CD4-positive, alpha-beta memory T cell (primary cell): Measurements from ENCODE around the gene CDK8. TPM values are rescaled to one million over a fixed set of nuclear protein-coding genes. Genes with fewer than 3 reads are reported as not detected.
"Not testable (repeated sequence)": the region's sequence is repeated elsewhere in the genome, so short reads cannot be mapped to it uniquely, and the experiment has no call there.

ENCODE experiments used
- CTCF ChIA-PET: fragments of 350-600 bp; sonication (Branson Sonifier 250); formaldehyde crosslinking; loops from one replicate; lab custom pipeline; 2021; ENCODE audit warnings: inconsistent platforms; ENCODE audit not compliant: partially characterized antibody; lab: Charles Lee
- POLR2A ChIA-PET: fragments of 350-600 bp; sonication (Branson Sonifier 250); formaldehyde crosslinking; loops from one replicate; lab custom pipeline; 2021; ENCODE audit not compliant: partially characterized antibody; lab: Charles Lee
- DNase-seq, 5 donors: peaks; one replicate each; pipeline versions ENCODE4 v3.0.0 to v3.0.0-alpha.2; 2020 to 2022; ENCODE audit warnings: mixed read lengths in 1 of 5
- H3K27ac ChIP-seq: one replicate; pipeline ENCODE4 v1.7.0; 2013; ENCODE audit warnings: low read depth, low read length
- H3K27me3 ChIP-seq: 2 replicates; pipeline ENCODE4 v1.7.0; 2013; ENCODE audit warnings: mild to moderate bottlenecking, low read length, moderate library complexity; ENCODE audit not compliant: insufficient read depth
- H3K36me3 ChIP-seq: 2 replicates; pipeline ENCODE4 v1.7.0; 2013; ENCODE audit warnings: mild to moderate bottlenecking, low read length, moderate library complexity; ENCODE audit not compliant: insufficient read depth
- H3K4me1 ChIP-seq: 2 replicates; pipeline ENCODE4 v1.7.0; 2013; ENCODE audit warnings: mild to moderate bottlenecking, low read length, moderate library complexity; ENCODE audit not compliant: insufficient read depth
- H3K4me3 ChIP-seq, 2 donors: one replicate each; pipeline ENCODE4 v1.7.0; 2013; ENCODE audit warnings: low read length in 2 of 2, mild to moderate bottlenecking in 1 of 2
- H3K9me3 ChIP-seq, 2 donors: one replicate each; pipeline ENCODE4 v1.7.0; 2013; ENCODE audit warnings: low read length in 2 of 2, control low read depth in 1 of 2; ENCODE audit not compliant: control insufficient read depth in 1 of 2
- H3K27ac Mint-ChIP-seq, 7 donors: one replicate each; pipeline ENCODE4 v1.8.0; 2020 to 2021; ENCODE audit warnings: mixed read lengths in 7 of 7, mild to moderate bottlenecking in 6 of 7, inconsistent platforms in 3 of 7, moderate library complexity in 3 of 7
- H3K27me3 Mint-ChIP-seq, 2 donors: one replicate each; pipeline ENCODE4 v1.8.0; 2020 to 2021; ENCODE audit warnings: mixed read lengths in 2 of 2
- H3K36me3 Mint-ChIP-seq, 2 donors: one replicate each; pipeline ENCODE4 v1.8.0; 2020 to 2021; ENCODE audit warnings: mixed read lengths in 2 of 2, inconsistent platforms in 1 of 2, mild to moderate bottlenecking in 1 of 2
- H3K4me1 Mint-ChIP-seq, 4 donors: one replicate each; pipeline ENCODE4 v1.8.0; 2020 to 2021; ENCODE audit warnings: mixed read lengths in 4 of 4, mild to moderate bottlenecking in 1 of 4
- H3K4me3 Mint-ChIP-seq, 8 donors: one replicate each; pipeline ENCODE4 v1.8.0; 2020 to 2021; ENCODE audit warnings: mixed read lengths in 8 of 8, mild to moderate bottlenecking in 7 of 8, moderate library complexity in 6 of 8, inconsistent platforms in 3 of 8
- H3K9me3 Mint-ChIP-seq, 8 donors: one replicate each; pipeline ENCODE4 v1.8.0; 2020 to 2021; ENCODE audit warnings: mixed read lengths in 8 of 8, mild to moderate bottlenecking in 5 of 8, inconsistent platforms in 3 of 8, moderate library complexity in 1 of 8
- intact Hi-C: fragments of 100-400 bp; cut with micrococcal nuclease; formaldehyde crosslinking; loops from one replicate; pipeline ENCODE4 v1.15.1; 2023
- polyA plus RNA-seq, 2 donors: library from polyadenylated mRNA; unstranded; fragments of 300-500 nt; fragmentation: Illumina TruSeq; gene quantifications; one replicate each; pipeline ENCODE4 v1.2.3, GENCODE V29; 2021
- total RNA-seq, 2 experiments: library from RNA; stranded (reverse); gene quantifications; one replicate each; pipeline ENCODE4 v1.2.3, GENCODE V29; 2021

The CDK8 gene
- total and polyA plus RNA-seq, 4 experiments from 2014 or later: 4.7 to 11.7 (median 8.6) TPM

- H3K4me3 ChIP-seq, DNase-seq, H3K27ac ChIP-seq, H3K9me3 ChIP-seq, H3K36me3 ChIP-seq, H3K27ac Mint-ChIP-seq, H3K27me3 Mint-ChIP-seq, H3K27me3 ChIP-seq, H3K4me3 Mint-ChIP-seq, H3K4me1 ChIP-seq, H3K9me3 Mint-ChIP-seq, intact Hi-C loops, POLR2A ChIA-PET: not testable (repeated sequence)
- CTCF ChIA-PET: interaction anchor here (0.8 kb wide), 1 partner anchor 9 kb away, joined by 3 read pairs; no protein-coding TSS in a partner anchor
- Mint-ChIP-seq H3K4me1 (peaks cover 23 to 35% (median 28%) of the 10 kb centered on the region in 4 donors), H3K36me3 (peaks cover 0 to 20% of the 10 kb centered on the region in 2 donors)
Measured at GRCh38 chr13:26316095-26316494, 62.2 kb downstream of the CDK8 start.

- Histone ChIP-seq H3K27me3 (no peaks in the 10 kb centered on the region), H3K4me1 (peaks cover 9% of the 10 kb centered on the region), H3K4me3 (no peak overlapping the region), H3K27ac (no peak overlapping the region), H3K9me3 (no peaks in the 10 kb centered on the region), H3K36me3 (no peaks in the 10 kb centered on the region)
- DNase-seq: no peak
- Mint-ChIP-seq H3K9me3 (peaks cover 0 to 2% (median 0%) of the 10 kb centered on the region in 8 donors), H3K27me3 (no peaks in the 10 kb centered on the region), H3K36me3 (no peaks in the 10 kb centered on the region), H3K27ac (no peak overlapping the region), H3K4me3 (no peak overlapping the region), H3K4me1 (peaks cover 33 to 38% (median 37%) of the 10 kb centered on the region in 4 donors)
- intact Hi-C loops: no loop called here
- POLR2A ChIA-PET: no interaction called here
- CTCF ChIA-PET: no interaction called here
Measured at GRCh38 chr13:26320766-26321165, 66.8 kb downstream of the CDK8 start.

DNA sequence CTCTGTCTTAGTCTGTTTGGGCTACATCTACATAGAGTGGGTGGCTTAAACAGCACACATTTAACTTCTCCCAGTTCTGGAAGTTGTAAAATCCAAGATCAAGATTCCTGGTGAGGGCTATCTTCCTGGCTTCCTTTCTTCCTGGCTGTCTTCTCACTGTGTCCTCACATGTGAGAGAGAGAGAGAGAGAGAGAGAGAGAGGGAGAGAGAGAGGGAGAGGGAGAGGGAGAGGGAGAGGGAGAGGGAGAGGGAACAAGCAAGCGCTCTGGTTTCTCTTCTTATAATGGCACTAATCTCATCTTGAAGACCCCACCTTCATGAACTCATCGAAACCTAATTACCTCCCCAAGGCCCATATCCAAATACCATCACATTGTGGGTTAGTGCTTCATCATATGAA is 69.2 kb downstream of the CDK8 start:
- CTCF ChIA-PET: no interaction called here
- H3K4me1 Mint-ChIP-seq: peaks cover 34 to 51% (median 47%) of the 10 kb centered on the region in 4 donors

DNA sequence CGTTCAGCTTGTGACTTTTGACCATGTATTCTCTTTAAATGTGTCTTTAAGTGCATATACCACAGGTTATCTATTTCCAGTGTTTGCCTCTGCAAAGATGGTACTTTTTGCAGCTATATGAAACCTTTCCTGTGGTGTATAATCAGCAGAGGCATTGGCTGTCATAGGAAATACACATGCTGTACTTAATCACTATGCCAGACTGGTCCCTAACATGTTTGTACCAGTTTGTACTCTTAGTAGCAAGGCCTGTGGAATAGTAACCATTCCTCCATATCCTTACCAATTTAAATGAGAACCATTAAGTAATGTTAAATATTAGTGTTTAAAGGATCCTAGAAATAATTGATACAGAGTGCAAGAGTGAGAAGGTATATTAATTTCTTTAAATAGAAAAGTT is 69.8 kb downstream of the CDK8 start:
- H3K36me3 ChIP-seq: no peaks in the 10 kb centered on the region
- Mint-ChIP-seq H3K9me3 (peaks cover 0 to 2% (median under 1%) of the 10 kb centered on the region in 8 donors), H3K4me3 (no peak overlapping the region), H3K27ac (no peak overlapping the region), H3K4me1 (peaks cover 36 to 57% (median 53%) of the 10 kb centered on the region in 4 donors), H3K36me3 (peaks cover 0 to 3% of the 10 kb centered on the region in 2 donors), H3K27me3 (no peaks in the 10 kb centered on the region)
- H3K4me1 ChIP-seq: peaks cover 16% of the 10 kb centered on the region
- ChIA-PET CTCF (no interaction called here), POLR2A (no interaction called here)
- no peak for DNase-seq
- H3K4me3 ChIP-seq: no peak overlapping the region
- no peak overlapping the region for H3K27ac ChIP-seq
- H3K27me3 ChIP-seq: no peaks in the 10 kb centered on the region
- no peaks in the 10 kb centered on the region for H3K9me3 ChIP-seq
- intact Hi-C loops: no loop called here

More for the DNA sequence above, 69.2 kb downstream of the CDK8 start:
- Histone ChIP-seq H3K27me3 (no peaks in the 10 kb centered on the region), H3K27ac (no peak overlapping the region), H3K9me3 (no peaks in the 10 kb centered on the region), H3K4me1 (peaks cover 14% of the 10 kb centered on the region), H3K4me3 (no peak overlapping the region), H3K36me3 (no peaks in the 10 kb centered on the region)
- POLR2A ChIA-PET: no interaction called here
- no peak for DNase-seq
- Mint-ChIP-seq H3K4me3 (no peak overlapping the region), H3K9me3 (peaks cover 0 to 2% (median 0%) of the 10 kb centered on the region in 8 donors), H3K36me3 (no peaks in the 10 kb centered on the region), H3K27ac (peak overlapping the region in 1 of 7 donors; percentile 36), H3K27me3 (no peaks in the 10 kb centered on the region)
- intact Hi-C loops: no loop called here

DNA sequence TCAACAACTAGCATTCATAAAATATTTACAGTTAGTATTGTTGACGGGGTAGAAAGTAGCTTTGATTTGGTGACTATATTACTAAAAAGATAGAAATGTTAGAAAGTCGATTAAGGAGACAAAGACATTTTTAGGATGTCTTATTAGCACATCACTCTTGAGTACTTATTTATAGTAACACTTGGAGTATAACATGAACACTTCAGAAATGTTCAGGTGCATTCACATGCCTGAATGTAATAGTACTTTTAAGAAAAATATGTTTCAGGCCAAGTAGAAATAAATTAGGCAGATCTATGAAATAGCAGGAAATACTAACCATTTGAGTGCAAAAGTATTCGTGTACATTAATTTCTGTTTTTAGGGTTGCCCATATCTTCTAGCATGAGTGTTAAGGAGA is 70.4 kb downstream of the CDK8 start:
- Mint-ChIP-seq H3K4me3 (no peak overlapping the region), H3K36me3 (peaks cover 0 to 5% of the 10 kb centered on the region in 2 donors), H3K4me1 (peaks cover 37 to 60% (median 56%) of the 10 kb centered on the region in 4 donors), H3K9me3 (peaks cover 0 to 5% (median 1%) of the 10 kb centered on the region in 8 donors), H3K27ac (no peak overlapping the region), H3K27me3 (no peaks in the 10 kb centered on the region)
- no peaks in the 10 kb centered on the region for H3K9me3 ChIP-seq
- H3K27ac ChIP-seq: no peak overlapping the region
- no peaks in the 10 kb centered on the region for H3K27me3 ChIP-seq
- intact Hi-C loops: no loop called here
- no peak for DNase-seq
- H3K4me1 ChIP-seq: peaks cover 16% of the 10 kb centered on the region
- POLR2A ChIA-PET: no interaction called here
- H3K4me3 ChIP-seq: no peak overlapping the region
- CTCF ChIA-PET: no interaction called here
- H3K36me3 ChIP-seq: no peaks in the 10 kb centered on the region

DNA sequence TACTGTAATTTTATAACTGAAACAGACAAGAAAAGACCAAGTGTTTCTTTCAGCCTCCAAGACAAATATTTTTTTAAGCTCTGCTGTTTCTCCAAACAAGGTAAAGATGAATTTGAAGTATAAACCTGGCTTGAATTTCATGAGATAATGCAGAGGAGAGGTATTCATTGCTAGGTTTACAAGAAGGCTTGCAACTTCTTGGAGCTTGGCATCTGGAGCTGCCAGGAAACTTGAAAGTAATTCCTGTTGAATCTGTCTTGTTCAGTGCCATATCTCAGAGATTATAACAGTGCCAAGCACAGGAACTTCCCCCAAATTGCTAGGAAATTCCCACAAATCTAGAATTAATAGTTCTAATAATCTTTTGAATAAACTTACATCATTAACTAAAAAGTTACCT is 70.9 kb downstream of the CDK8 start:
- intact Hi-C loops: no loop called here
- CTCF ChIA-PET: no interaction called here
- POLR2A ChIA-PET: no interaction called here

GRCh38 chr13:26325876-26326275 is 71.9 kb downstream of the CDK8 start:
- intact Hi-C loops: no loop called here
- no peak for DNase-seq
- H3K36me3 Mint-ChIP-seq: peaks cover 0 to 9% of the 10 kb centered on the region in 2 donors
- no peaks in the 10 kb centered on the region for H3K36me3 ChIP-seq
- no peak overlapping the region for H3K27ac ChIP-seq
- ChIA-PET POLR2A (no interaction called here), CTCF (no interaction called here)
- peaks cover 42 to 62% (median 58%) of the 10 kb centered on the region in 4 donors for H3K4me1 Mint-ChIP-seq
- H3K4me3 ChIP-seq: no peak overlapping the region
- no peaks in the 10 kb centered on the region for H3K27me3 ChIP-seq
- peaks cover 0 to 5% (median 1%) of the 10 kb centered on the region in 8 donors for H3K9me3 Mint-ChIP-seq
- no peak overlapping the region for H3K27ac Mint-ChIP-seq
- H3K4me3 Mint-ChIP-seq: no peak overlapping the region
- no peaks in the 10 kb centered on the region for H3K9me3 ChIP-seq
- peaks cover 20% of the 10 kb centered on the region for H3K4me1 ChIP-seq
- H3K27me3 Mint-ChIP-seq: no peaks in the 10 kb centered on the region

More for the DNA sequence above, 70.9 kb downstream of the CDK8 start:
- no peak overlapping the region for H3K4me3 ChIP-seq
- H3K27me3 ChIP-seq: no peaks in the 10 kb centered on the region
- no peak overlapping the region for H3K27ac ChIP-seq
- Mint-ChIP-seq H3K27me3 (no peaks in the 10 kb centered on the region), H3K27ac (peak overlapping the region in 1 of 7 donors; percentile 10), H3K9me3 (peaks cover 0 to 5% (median 1%) of the 10 kb centered on the region in 8 donors), H3K4me1 (peaks cover 38 to 60% (median 56%) of the 10 kb centered on the region in 4 donors), H3K4me3 (no peak overlapping the region), H3K36me3 (peaks cover 0 to 5% of the 10 kb centered on the region in 2 donors)
- no peaks in the 10 kb centered on the region for H3K36me3 ChIP-seq
- peaks cover 16% of the 10 kb centered on the region for H3K4me1 ChIP-seq
- no peak for DNase-seq
- H3K9me3 ChIP-seq: no peaks in the 10 kb centered on the region
